Keratinocyte (primary cell): ENCODE measurements around the gene TNS3.

Experiments used
- EZH2 ChIP-seq: IDR thresholded peaks from one replicate; pipeline ENCODE4 v1.6.1; 2012; ENCODE audit warnings: inconsistent platforms, mild to moderate bottlenecking, low read length, moderate library complexity
- TF ChIP-seq, protein P1 (sequence below), 3 experiments: IDR thresholded peaks in 1 of 3; conservative IDR thresholded peaks in 1 of 3; optimal IDR thresholded peaks in 1 of 3; 2 replicates in 2 of 3; 3 replicates in 1 of 3; pipeline versions ENCODE3 to v1.5.1; 2011; ENCODE audit warnings: low read length in 3 of 3, mild to moderate bottlenecking in 3 of 3, moderate library complexity in 2 of 3, control low read depth in 1 of 3, inconsistent platforms in 1 of 3; ENCODE audit not compliant: insufficient read depth in 2 of 3; ENCODE audit errors: extremely low read depth in 1 of 3

DNA sequence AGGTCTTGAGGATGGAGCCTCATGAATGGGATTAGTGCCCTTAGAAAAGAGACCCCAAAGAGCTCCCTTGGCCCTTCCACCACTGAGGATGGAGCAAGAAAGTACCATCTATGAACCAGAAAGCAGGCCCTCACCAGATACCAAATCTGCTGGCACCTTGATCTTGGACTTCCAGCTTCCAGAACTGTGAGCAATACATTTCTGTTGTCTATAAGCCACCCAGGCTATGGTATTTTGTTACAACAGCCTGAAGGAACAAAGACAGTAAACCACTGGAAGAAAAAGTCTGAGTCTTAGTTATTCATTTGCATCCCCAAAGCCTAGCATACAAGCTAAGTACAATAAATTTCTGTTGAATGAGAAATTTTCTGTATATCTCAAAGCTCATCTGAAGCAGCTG is 37.9 kb upstream of the TNS3 start:
- TF ChIP-seq, protein P1, sequence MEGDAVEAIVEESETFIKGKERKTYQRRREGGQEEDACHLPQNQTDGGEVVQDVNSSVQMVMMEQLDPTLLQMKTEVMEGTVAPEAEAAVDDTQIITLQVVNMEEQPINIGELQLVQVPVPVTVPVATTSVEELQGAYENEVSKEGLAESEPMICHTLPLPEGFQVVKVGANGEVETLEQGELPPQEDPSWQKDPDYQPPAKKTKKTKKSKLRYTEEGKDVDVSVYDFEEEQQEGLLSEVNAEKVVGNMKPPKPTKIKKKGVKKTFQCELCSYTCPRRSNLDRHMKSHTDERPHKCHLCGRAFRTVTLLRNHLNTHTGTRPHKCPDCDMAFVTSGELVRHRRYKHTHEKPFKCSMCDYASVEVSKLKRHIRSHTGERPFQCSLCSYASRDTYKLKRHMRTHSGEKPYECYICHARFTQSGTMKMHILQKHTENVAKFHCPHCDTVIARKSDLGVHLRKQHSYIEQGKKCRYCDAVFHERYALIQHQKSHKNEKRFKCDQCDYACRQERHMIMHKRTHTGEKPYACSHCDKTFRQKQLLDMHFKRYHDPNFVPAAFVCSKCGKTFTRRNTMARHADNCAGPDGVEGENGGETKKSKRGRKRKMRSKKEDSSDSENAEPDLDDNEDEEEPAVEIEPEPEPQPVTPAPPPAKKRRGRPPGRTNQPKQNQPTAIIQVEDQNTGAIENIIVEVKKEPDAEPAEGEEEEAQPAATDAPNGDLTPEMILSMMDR (optimal IDR thresholded peaks at IDR 0.05 in 1 of 3, IDR thresholded peaks at IDR 0.05 in 1 of 3, conservative IDR thresholded peaks at IDR 0.05 in 1 of 3; ENCODE audit: extremely low read depth in 1 of 3, insufficient read depth in 2 of 3, low read length in 3 of 3) = no peak
- TF ChIP-seq EZH2 = no peak
